Breast epithelium (tissue), 4 donors: Measurements from ENCODE around the gene RHCG. TPM values are rescaled to one million over a fixed set of nuclear protein-coding genes. Genes with fewer than 3 reads are reported as not detected.

Experiments
- DNase-seq, 2 donors: peaks; one replicate each; pipeline ENCODE4 v3.0.0-alpha.2; 2019; ENCODE audit warnings: low spot score in 2 of 2
- H3K27ac ChIP-seq, 2 donors: fragments of 200-600 bp; sonication (generic) in 1 of 2; one replicate each; pipeline ENCODE4 v1.5.1; 2016 to 2019; ENCODE audit warnings: mild to moderate bottlenecking in 1 of 2
- H3K27me3 ChIP-seq, 2 donors: fragments of 200-600 bp; sonication (generic) in 1 of 2; one replicate each; pipeline versions ENCODE4 v1.5.1 to v1.6.0; 2017 to 2019; ENCODE audit warnings: control low read depth in 1 of 2, mild to moderate bottlenecking in 1 of 2
- H3K36me3 ChIP-seq: fragments of 200-600 bp; one replicate; pipeline ENCODE4 v1.5.1; 2019
- H3K4me1 ChIP-seq, 2 donors: fragments of 200-600 bp; sonication (generic); one replicate each; pipeline ENCODE4 v1.5.1; 2016 to 2019; ENCODE audit warnings: control low read depth in 1 of 2
- H3K4me3 ChIP-seq, 3 donors: fragments of 200-600 bp; sonication (generic); 1 replicate in 2 of 3; 2 replicates in 1 of 3; pipeline ENCODE4 v1.5.1; 2016 to 2019; ENCODE audit warnings: mild to moderate bottlenecking in 3 of 3, moderate library complexity in 2 of 3
- H3K9me3 ChIP-seq, 2 donors: fragments of 200-600 bp; sonication (generic) in 1 of 2; one replicate each; pipeline ENCODE4 v1.5.1; 2016 to 2019; ENCODE audit warnings: control low read depth in 1 of 2
- CTCF ChIP-seq, 3 donors: fragments of 450-650 bp; IDR thresholded peaks; one replicate each; pipeline ENCODE4 v1.5.1; 2016 to 2017; ENCODE audit warnings: antibody characterized with exemption in 3 of 3, mild to moderate bottlenecking in 3 of 3, moderate library complexity in 3 of 3
- POLR2A ChIP-seq: fragments of 450-650 bp; IDR thresholded peaks from one replicate; pipeline ENCODE4 v1.6.1; 2016; ENCODE audit warnings: antibody characterized with exemption, mild to moderate bottlenecking, moderate library complexity
- POLR2AphosphoS5 ChIP-seq, 3 donors: sonication (generic); formaldehyde crosslinking; IDR thresholded peaks; one replicate each; pipeline ENCODE4 v1.6.1; 2017; ENCODE audit warnings: antibody characterized with exemption in 3 of 3
- intact Hi-C: fragments of 100-400 bp; cut with DNase I; formaldehyde crosslinking; loops from one replicate; pipeline ENCODE4 v1.15.1; 2023; ENCODE audit warnings: low total_unique reads
- total RNA-seq, 3 donors: library from RNA; depleted of rRNA; stranded (reverse); fragments of >200 nt; gene quantifications; one replicate each; pipeline ENCODE4 v1.1.0, GENCODE V29; 2016

RHCG gene
- total RNA-seq, 3 donors from 2014 or later: 0.16 to 1.5 (median 0.66) TPM

- Histone ChIP-seq H3K4me1 (no peaks in the 10 kb centered on the region), H3K36me3 (no peaks in the 10 kb centered on the region), H3K27me3 (no peaks in the 10 kb centered on the region), H3K27ac (no peak overlapping the region), H3K9me3 (no peaks in the 10 kb centered on the region), H3K4me3 (peak overlapping the region in 1 of 3 donors; percentile 46)
- no peak for TF ChIP-seq POLR2A
- no peak for TF ChIP-seq CTCF (IDR thresholded peaks at IDR 0.05)
- TF ChIP-seq POLR2AphosphoS5 (IDR thresholded peaks at IDR 0.05): no peak
- intact Hi-C loops: loop anchor here (5.0 kb wide), 1 partner anchor 73 kb away; no protein-coding TSS in a partner anchor
- no peak for DNase-seq
Observed at GRCh38 chr15:89429986-89430385, 66.4 kb downstream of the RHCG start.

- no peak overlapping the region for H3K4me3 ChIP-seq
- intact Hi-C loops: no loop called here
- no peaks in the 10 kb centered on the region for H3K27me3 ChIP-seq
- no peak overlapping the region for H3K27ac ChIP-seq
- H3K9me3 ChIP-seq: no peaks in the 10 kb centered on the region
- H3K36me3 ChIP-seq: no peaks in the 10 kb centered on the region
- no peaks in the 10 kb centered on the region for H3K4me1 ChIP-seq
- TF ChIP-seq POLR2AphosphoS5 (IDR thresholded peaks at IDR 0.05) (no peak), POLR2A (no peak), CTCF (IDR thresholded peaks at IDR 0.05) (no peak)
- no peak for DNase-seq
Observed at GRCh38 chr15:89429023-89429422, 67.4 kb downstream of the RHCG start.

- no peaks in the 10 kb centered on the region for H3K9me3 ChIP-seq
- no peaks in the 10 kb centered on the region for H3K27me3 ChIP-seq
- intact Hi-C loops: no loop called here
Observed at GRCh38 chr15:89428246-89428645, 68.1 kb downstream of the RHCG start.

GRCh38 chr15:89426500-89426899 is 69.9 kb downstream of the RHCG start:
- TF ChIP-seq CTCF (IDR thresholded peaks at IDR 0.05) (no peak), POLR2A (no peak), POLR2AphosphoS5 (IDR thresholded peaks at IDR 0.05) (no peak)
- Histone ChIP-seq H3K4me3 (no peak overlapping the region), H3K27ac (no peak overlapping the region), H3K27me3 (peaks cover 0 to 11% of the 10 kb centered on the region in 2 donors), H3K4me1 (no peaks in the 10 kb centered on the region), H3K9me3 (no peaks in the 10 kb centered on the region), H3K36me3 (no peaks in the 10 kb centered on the region)
- no peak for DNase-seq
- intact Hi-C loops: no loop called here

More at GRCh38 chr15:89428246-89428645, 68.1 kb downstream of the RHCG start:
- no peak for DNase-seq
- Histone ChIP-seq H3K4me1 (no peaks in the 10 kb centered on the region), H3K4me3 (no peak overlapping the region), H3K36me3 (no peaks in the 10 kb centered on the region), H3K27ac (no peak overlapping the region)
- no peak for TF ChIP-seq POLR2AphosphoS5 (IDR thresholded peaks at IDR 0.05)
- no peak for TF ChIP-seq CTCF (IDR thresholded peaks at IDR 0.05)
- no peak for TF ChIP-seq POLR2A

- Histone ChIP-seq H3K4me3 (no peak overlapping the region), H3K4me1 (no peaks in the 10 kb centered on the region), H3K27me3 (peaks cover 0 to 26% of the 10 kb centered on the region in 2 donors), H3K36me3 (no peaks in the 10 kb centered on the region), H3K27ac (no peak overlapping the region), H3K9me3 (no peaks in the 10 kb centered on the region)
- no peak for DNase-seq
- no peak for TF ChIP-seq POLR2A
- TF ChIP-seq POLR2AphosphoS5 (IDR thresholded peaks at IDR 0.05): no peak
- TF ChIP-seq CTCF (IDR thresholded peaks at IDR 0.05): no peak
- intact Hi-C loops: no loop called here
Observed at GRCh38 chr15:89423981-89424380, 72.4 kb downstream of the RHCG start.

Other genes starting within 250 kb of the RHCG start
- gene POLG, start 161.8 kb downstream of the RHCG start, total RNA-seq: 10 to 100 TPM; 50.6 to 59.6 (median 53.3) TPM
- gene TICRR, start 78.9 kb upstream of the RHCG start, total RNA-seq: under 1 TPM in 2 of 3 donors, not detected in 1; 0.15 to 0.16 TPM
- gene KIF7, start 158.9 kb upstream of the RHCG start, total RNA-seq: 10 to 100 TPM; 10.1 to 14.4 (median 10.5) TPM
- gene PLIN1, start 182.8 kb upstream of the RHCG start, total RNA-seq: 1,000 to 10,000 TPM in 1 of 3 donors, 100 to 1,000 TPM in 2; 114 to 2,292 (median 132) TPM
- 10 to 100 TPM; 42.3 to 64.2 (median 46.1) TPM for gene PEX11A, start 194.2 kb upstream of the RHCG start, total RNA-seq
- gene WDR93, start 194.2 kb upstream of the RHCG start, total RNA-seq: 1 to 10 TPM in 1 of 3 donors, under 1 TPM in 2; 0.80 to 1.0 (median 0.98) TPM